KMS-11 (cell line): ENCODE results near the gene TENM4.

Source experiments
- H2AFZ ChIP-seq: fragments of 200-600 bp; sonication (generic); 2 replicates; pipeline ENCODE4 v1.6.1; 2016; ENCODE audit warnings: antibody characterized with exemption, mixed run types, low read depth
- H3K27ac ChIP-seq: fragments of 200-600 bp; sonication (generic); 2 replicates; pipeline ENCODE4 v1.6.1; 2016; ENCODE audit warnings: mild to moderate bottlenecking, mixed run types
- H3K27me3 ChIP-seq: fragments of 200-600 bp; sonication (generic); 2 replicates; pipeline ENCODE4 v1.6.1; 2017; ENCODE audit warnings: mild to moderate bottlenecking, low read depth, mixed run types, moderate library complexity; ENCODE audit not compliant: insufficient read depth
- H3K36me3 ChIP-seq: fragments of 200-600 bp; sonication (generic); 2 replicates; pipeline ENCODE4 v1.6.1; 2017; ENCODE audit warnings: mild to moderate bottlenecking, mixed run types; ENCODE audit not compliant: insufficient read depth
- H3K4me1 ChIP-seq: fragments of 200-600 bp; sonication (generic); 2 replicates; pipeline ENCODE4 v1.6.1; 2016; ENCODE audit warnings: mild to moderate bottlenecking, low read depth, mixed run types; ENCODE audit not compliant: poor library complexity, severe bottlenecking
- H3K4me2 ChIP-seq: fragments of 200-600 bp; sonication (generic); 2 replicates; pipeline ENCODE4 v1.7.0; 2016; ENCODE audit warnings: mild to moderate bottlenecking, mixed run types
- H3K4me3 ChIP-seq: fragments of 200-600 bp; sonication (generic); IDR thresholded peaks from 2 replicates; pipeline ENCODE4 v1.6.1; 2017; ENCODE audit warnings: low read depth, low read length, mixed read lengths; ENCODE audit not compliant: insufficient read depth
- H3K79me2 ChIP-seq: fragments of 200-600 bp; sonication (generic); 2 replicates; pipeline ENCODE4 v1.6.1; 2016; ENCODE audit warnings: low read depth, mixed run types; ENCODE audit not compliant: insufficient read depth
- H3K9ac ChIP-seq: fragments of 200-600 bp; sonication (generic); 2 replicates; pipeline ENCODE4 v1.6.1; 2016; ENCODE audit warnings: mild to moderate bottlenecking, mixed run types
- H4K20me1 ChIP-seq: fragments of 200-600 bp; sonication (generic); 2 replicates; pipeline ENCODE4 v1.6.1; 2016; ENCODE audit warnings: mild to moderate bottlenecking, mixed run types; ENCODE audit not compliant: insufficient read depth
- CTCF ChIP-seq: fragments of 200-600 bp; sonication (generic); conservative IDR thresholded peaks from 2 replicates; pipeline ENCODE4 v1.6.1; 2017; ENCODE audit warnings: low read depth, mild to moderate bottlenecking, antibody characterized with exemption, low read length, moderate library complexity, mixed read lengths

TENM4 gene

GRCh38 chr11:78926633-78927338 lies 514.0 kb downstream of the TENM4 start:
- no peaks in the 10 kb centered on the region for H3K27me3 ChIP-seq
- no peak overlapping the region for H2AFZ ChIP-seq
- TF ChIP-seq CTCF: no peak
- H3K27ac ChIP-seq: no peak overlapping the region
- H3K4me1 ChIP-seq: no peaks in the 10 kb centered on the region
- no peak overlapping the region for H3K4me3 ChIP-seq
- no peaks in the 10 kb centered on the region for H3K36me3 ChIP-seq
- H4K20me1 ChIP-seq: no peaks in the 10 kb centered on the region
- no peak overlapping the region for H3K4me2 ChIP-seq
- H3K79me2 ChIP-seq: no peaks in the 10 kb centered on the region
- no peak overlapping the region for H3K9ac ChIP-seq

- H3K4me1 ChIP-seq: no peaks in the 10 kb centered on the region
- TF ChIP-seq CTCF: no peak
- H2AFZ ChIP-seq: no peak overlapping the region
- no peaks in the 10 kb centered on the region for H3K36me3 ChIP-seq
- H3K27me3 ChIP-seq: no peaks in the 10 kb centered on the region
- H3K79me2 ChIP-seq: no peaks in the 10 kb centered on the region
- no peak overlapping the region for H3K27ac ChIP-seq
- no peaks in the 10 kb centered on the region for H4K20me1 ChIP-seq
- no peak overlapping the region for H3K4me3 ChIP-seq
- H3K9ac ChIP-seq: no peak overlapping the region
- no peak overlapping the region for H3K4me2 ChIP-seq
Measured at GRCh38 chr11:78925387-78925786, 515.4 kb downstream of the TENM4 start.

- H3K4me3 ChIP-seq: no peak overlapping the region
- TF ChIP-seq CTCF: no peak
- H2AFZ ChIP-seq: no peak overlapping the region
- no peaks in the 10 kb centered on the region for H4K20me1 ChIP-seq
- H3K79me2 ChIP-seq: no peaks in the 10 kb centered on the region
- H3K4me2 ChIP-seq: no peak overlapping the region
- H3K27me3 ChIP-seq: no peaks in the 10 kb centered on the region
- no peaks in the 10 kb centered on the region for H3K36me3 ChIP-seq
- H3K9ac ChIP-seq: no peak overlapping the region
- no peak overlapping the region for H3K27ac ChIP-seq
- H3K4me1 ChIP-seq: no peaks in the 10 kb centered on the region
Measured at GRCh38 chr11:78922859-78923625, 517.8 kb downstream of the TENM4 start.

GRCh38 chr11:78921509-78921908 lies 519.3 kb downstream of the TENM4 start:
- Histone ChIP-seq H3K27ac (no peak overlapping the region), H3K9ac (no peak overlapping the region), H3K79me2 (no peaks in the 10 kb centered on the region), H4K20me1 (no peaks in the 10 kb centered on the region), H3K4me2 (no peak overlapping the region), H3K27me3 (no peaks in the 10 kb centered on the region), H3K4me3 (no peak overlapping the region), H3K36me3 (no peaks in the 10 kb centered on the region), H3K4me1 (no peaks in the 10 kb centered on the region), H2AFZ (no peak overlapping the region)
- TF ChIP-seq CTCF: no peak
